ENCODE measurements around the gene RABGAP1L.

The RABGAP1L gene

DNA sequence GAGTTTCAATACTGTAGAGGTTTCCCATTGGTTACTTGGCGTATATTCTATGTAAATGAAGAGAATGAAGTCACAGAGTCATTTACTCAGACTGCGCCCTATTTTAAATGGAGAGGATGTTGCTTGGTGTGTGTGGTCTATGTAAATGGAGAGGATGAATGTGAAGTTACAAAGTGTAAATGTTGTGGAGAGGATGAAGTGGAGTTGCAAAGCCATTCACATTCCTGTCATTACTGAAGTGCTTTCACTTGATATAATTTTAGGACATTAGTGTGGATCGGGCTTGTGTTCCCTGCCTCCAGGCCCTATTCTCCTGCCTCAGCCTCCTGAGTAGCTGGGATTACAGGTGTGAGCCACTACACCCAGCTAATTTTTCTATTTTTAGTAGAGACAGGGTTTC is 741.0 kb downstream of the RABGAP1L start:
- Histone ChIP-seq H3K79me2 (ENCODE audit: low read length) (no peaks in the 10 kb centered on the region), H3K4me3 (ENCODE audit: low read length) (no peak overlapping the region), H3K27me3 (ENCODE audit: low read depth, low read length) (no peaks in the 10 kb centered on the region), H3K4me2 (ENCODE audit: low read length) (no peak overlapping the region), H3K9me3 (ENCODE audit: insufficient read depth, low read length) (0 out of 2 replicates have a peak, but pooled peaks cover 10% of the 10 kb centered on the region), H3K9ac (ENCODE audit: low read length) (no peak overlapping the region), H3K36me3 (replicated peaks; ENCODE audit: low read depth, low read length) (peaks cover 10% of the 10 kb centered on the region), H4K20me1 (ENCODE audit: insufficient read depth, low read length) (no peaks in the 10 kb centered on the region), H3K27ac (ENCODE audit: low read length) (no peak overlapping the region), H3K4me1 (ENCODE audit: low read length) (no peaks in the 10 kb centered on the region), H2AFZ (ENCODE audit: low read depth, low read length) (no peak overlapping the region)
- no peak for TF ChIP-seq CTCF (IDR thresholded peaks at IDR 0.05; ENCODE audit: low read depth, low read length)
- TF ChIP-seq EZH2phosphoT487 (IDR thresholded peaks at IDR 0.05; ENCODE audit: low read depth), result no peak

DNA sequence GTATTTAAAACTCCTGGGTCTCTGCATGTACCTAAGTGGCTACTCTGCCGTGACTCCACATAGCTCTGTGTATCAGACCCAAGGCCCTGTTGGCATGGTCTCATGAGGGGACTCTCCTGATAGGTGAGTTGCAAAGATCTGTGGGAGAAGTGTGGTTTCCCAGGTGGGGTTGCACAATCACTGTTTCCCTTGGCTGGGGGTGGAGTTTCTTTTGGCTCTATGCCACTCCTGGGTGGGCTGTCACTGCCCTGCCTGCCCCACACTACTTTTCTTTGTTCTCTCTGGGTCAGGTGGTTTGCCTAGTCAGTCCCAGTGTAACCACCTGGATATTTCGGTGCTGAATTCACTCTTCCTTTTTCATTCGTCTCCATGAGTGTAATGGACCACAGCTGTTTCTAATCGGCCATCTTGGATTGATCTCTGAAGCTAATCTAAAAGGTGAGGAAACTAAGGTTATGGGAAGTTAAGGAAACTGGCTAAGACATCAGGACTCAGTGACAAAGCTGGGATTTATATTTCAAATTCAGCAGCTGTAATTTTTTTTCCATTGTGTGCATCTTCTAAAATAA is 743.3 kb downstream of the RABGAP1L start:
- Histone ChIP-seq H3K9ac (ENCODE audit: low read length) (no peak overlapping the region), H3K9me3 (ENCODE audit: insufficient read depth, low read length) (0 out of 2 replicates have a peak, but pooled peaks cover 10% of the 10 kb centered on the region), H4K20me1 (ENCODE audit: insufficient read depth, low read length) (no peaks in the 10 kb centered on the region), H2AFZ (ENCODE audit: low read depth, low read length) (no peak overlapping the region), H3K4me1 (ENCODE audit: low read length) (no peaks in the 10 kb centered on the region), H3K27me3 (ENCODE audit: low read depth, low read length) (no peaks in the 10 kb centered on the region), H3K79me2 (ENCODE audit: low read length) (no peaks in the 10 kb centered on the region), H3K27ac (ENCODE audit: low read length) (no peak overlapping the region), H3K4me2 (ENCODE audit: low read length) (no peak overlapping the region), H3K4me3 (ENCODE audit: low read length) (no peak overlapping the region), H3K36me3 (replicated peaks; ENCODE audit: low read depth, low read length) (peaks cover 10% of the 10 kb centered on the region)
- no peak for TF ChIP-seq EZH2phosphoT487 (IDR thresholded peaks at IDR 0.05; ENCODE audit: low read depth)
- TF ChIP-seq CTCF (IDR thresholded peaks at IDR 0.05; ENCODE audit: low read depth, low read length), result no peak

DNA sequence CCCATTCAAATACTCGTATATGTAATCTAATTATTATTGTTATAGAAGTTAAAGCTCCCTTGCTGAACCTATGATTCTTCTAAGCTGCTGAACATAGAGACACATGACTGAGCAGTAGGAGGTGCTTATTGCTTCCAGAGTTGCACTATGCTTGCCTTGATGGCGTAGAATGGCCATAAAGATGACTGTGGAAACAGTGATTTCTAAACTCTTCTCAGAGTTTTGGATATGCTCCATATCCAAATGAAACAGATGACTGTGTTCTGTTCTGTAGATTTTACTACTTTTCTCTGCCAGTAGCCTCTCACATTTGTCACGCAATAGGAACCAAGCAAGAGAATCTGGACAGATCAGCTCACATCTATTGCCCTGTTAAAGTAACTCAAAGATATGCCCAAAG is 752.3 kb downstream of the RABGAP1L start:
- Histone ChIP-seq H4K20me1 (ENCODE audit: insufficient read depth, low read length) (no peaks in the 10 kb centered on the region), H2AFZ (ENCODE audit: low read depth, low read length) (no peak overlapping the region), H3K4me3 (ENCODE audit: low read length) (no peak overlapping the region), H3K9me3 (ENCODE audit: insufficient read depth, low read length) (no peaks in the 10 kb centered on the region), H3K27me3 (ENCODE audit: low read depth, low read length) (no peaks in the 10 kb centered on the region), H3K9ac (ENCODE audit: low read length) (no peak overlapping the region), H3K4me2 (ENCODE audit: low read length) (peak overlapping the region; percentile 48), H3K4me1 (ENCODE audit: low read length) (peaks cover 47% of the 10 kb centered on the region), H3K79me2 (ENCODE audit: low read length) (no peaks in the 10 kb centered on the region), H3K27ac (ENCODE audit: low read length) (no peak overlapping the region), H3K36me3 (replicated peaks; ENCODE audit: low read depth, low read length) (peaks cover 4% of the 10 kb centered on the region)
- TF ChIP-seq EZH2phosphoT487 (IDR thresholded peaks at IDR 0.05; ENCODE audit: low read depth) (no peak), CTCF (IDR thresholded peaks at IDR 0.05; ENCODE audit: low read depth, low read length) (no peak)

DNA sequence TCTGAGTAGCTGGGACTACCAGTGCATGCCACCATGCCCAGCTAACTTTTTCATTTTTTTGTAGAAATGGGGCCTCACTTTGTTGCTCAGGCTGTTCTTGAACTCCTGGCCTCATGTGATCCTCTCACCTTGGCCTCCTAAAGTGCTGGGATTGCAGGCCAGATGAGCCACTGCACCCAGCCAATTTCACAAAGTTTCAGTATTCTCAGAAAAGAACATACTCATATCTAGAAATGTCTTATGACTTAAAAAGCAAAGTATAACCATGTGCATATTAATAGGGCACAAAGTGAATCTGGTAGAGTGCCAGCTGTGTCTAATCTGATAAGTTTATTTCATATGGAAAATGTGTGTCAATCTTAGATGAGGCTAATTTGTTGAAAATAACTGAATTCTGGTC is 752.9 kb downstream of the RABGAP1L start:
- Histone ChIP-seq H3K9ac (ENCODE audit: low read length) (no peak overlapping the region), H3K9me3 (ENCODE audit: insufficient read depth, low read length) (no peaks in the 10 kb centered on the region), H2AFZ (ENCODE audit: low read depth, low read length) (no peak overlapping the region), H3K4me1 (ENCODE audit: low read length) (peaks cover 54% of the 10 kb centered on the region), H3K27ac (ENCODE audit: low read length) (peak overlapping the region; percentile 20), H3K4me2 (ENCODE audit: low read length) (peak overlapping the region; percentile 48), H4K20me1 (ENCODE audit: insufficient read depth, low read length) (no peaks in the 10 kb centered on the region), H3K27me3 (ENCODE audit: low read depth, low read length) (no peaks in the 10 kb centered on the region), H3K79me2 (ENCODE audit: low read length) (no peaks in the 10 kb centered on the region), H3K36me3 (replicated peaks; ENCODE audit: low read depth, low read length) (peaks cover 4% of the 10 kb centered on the region), H3K4me3 (ENCODE audit: low read length) (no peak overlapping the region)
- no peak for TF ChIP-seq EZH2phosphoT487 (IDR thresholded peaks at IDR 0.05; ENCODE audit: low read depth)
- TF ChIP-seq CTCF (IDR thresholded peaks at IDR 0.05; ENCODE audit: low read depth, low read length), result no peak
